Measurements from ENCODE around the gene MKNK2. TPM values are rescaled to one million over a fixed set of nuclear protein-coding genes. Genes with fewer than 3 reads are reported as not detected.

Gene MKNK2
- total and polyA plus RNA-seq, 2 of the 13 experiments (the other 11 are each of a cell fraction or from before 2014, with no cell fraction given): 44.9 to 112 TPM

DNA sequence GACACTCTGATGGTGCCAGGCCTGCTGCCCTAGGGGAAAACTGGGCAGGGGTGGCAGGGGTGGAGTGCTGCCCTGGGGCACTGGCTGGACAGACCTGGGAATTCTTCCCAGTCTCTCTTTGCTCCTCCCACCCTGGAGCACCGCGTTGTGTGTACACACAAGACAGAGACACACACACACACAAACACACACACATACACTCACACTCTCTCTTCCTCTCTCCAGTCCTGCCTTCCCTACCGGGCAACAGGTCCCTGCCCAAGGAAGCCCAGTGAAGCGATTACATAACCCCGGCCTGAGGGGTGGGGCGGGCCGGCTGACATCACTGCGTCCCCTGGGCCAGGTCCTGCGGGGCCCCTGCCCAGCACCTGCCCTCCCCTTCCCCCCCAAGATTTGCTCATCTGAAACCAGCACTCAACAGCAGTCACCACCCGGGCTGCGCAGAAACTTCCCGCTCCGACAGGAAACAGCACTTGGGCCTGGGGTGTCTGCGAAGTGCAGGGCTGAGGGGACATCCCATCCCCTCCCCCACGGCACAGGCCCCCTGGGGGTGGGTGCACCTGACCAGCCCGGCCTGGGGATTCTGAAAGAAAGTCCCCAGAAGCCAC is 1.2 kb downstream of the MKNK2 start (continued):
- no peak for TF ChIP-seq ZNF496 (CRISPR knock-in tag; IDR thresholded peaks at IDR 0.05; ENCODE audit: insufficient replicate concordance)
- TF ChIP-seq ZNF232 (CRISPR knock-in tag; IDR thresholded peaks at IDR 0.05; ENCODE audit: borderline replicate concordance): peak; percentile 37; the same call in 1 of the 2 replicates
- TF ChIP-seq ZNF816 (CRISPR knock-in tag; IDR thresholded peaks at IDR 0.05; ENCODE audit: borderline replicate concordance): no peak
- no peak for TF ChIP-seq MAFG (CRISPR knock-in tag; IDR thresholded peaks at IDR 0.05)
- TF ChIP-seq IKZF4 (CRISPR knock-in tag; IDR thresholded peaks at IDR 0.05; ENCODE audit: borderline replicate concordance, low read depth, not compliant biosample characterization): no peak
- TF ChIP-seq, protein P1, sequence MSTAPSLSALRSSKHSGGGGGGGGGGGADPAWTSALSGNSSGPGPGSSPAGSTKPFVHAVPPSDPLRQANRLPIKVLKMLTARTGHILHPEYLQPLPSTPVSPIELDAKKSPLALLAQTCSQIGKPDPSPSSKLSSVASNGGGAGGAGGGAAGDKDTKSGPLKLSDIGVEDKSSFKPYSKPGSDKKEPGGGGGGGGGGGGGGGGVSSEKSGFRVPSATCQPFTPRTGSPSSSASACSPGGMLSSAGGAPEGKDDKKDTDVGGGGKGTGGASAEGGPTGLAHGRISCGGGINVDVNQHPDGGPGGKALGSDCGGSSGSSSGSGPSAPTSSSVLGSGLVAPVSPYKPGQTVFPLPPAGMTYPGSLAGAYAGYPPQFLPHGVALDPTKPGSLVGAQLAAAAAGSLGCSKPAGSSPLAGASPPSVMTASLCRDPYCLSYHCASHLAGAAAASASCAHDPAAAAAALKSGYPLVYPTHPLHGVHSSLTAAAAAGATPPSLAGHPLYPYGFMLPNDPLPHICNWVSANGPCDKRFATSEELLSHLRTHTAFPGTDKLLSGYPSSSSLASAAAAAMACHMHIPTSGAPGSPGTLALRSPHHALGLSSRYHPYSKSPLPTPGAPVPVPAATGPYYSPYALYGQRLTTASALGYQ (CRISPR knock-in tag; IDR thresholded peaks at IDR 0.05): 0 out of 2 replicates have a peak, but pooled peaks have one; percentile 14
- TF ChIP-seq, protein P2, sequence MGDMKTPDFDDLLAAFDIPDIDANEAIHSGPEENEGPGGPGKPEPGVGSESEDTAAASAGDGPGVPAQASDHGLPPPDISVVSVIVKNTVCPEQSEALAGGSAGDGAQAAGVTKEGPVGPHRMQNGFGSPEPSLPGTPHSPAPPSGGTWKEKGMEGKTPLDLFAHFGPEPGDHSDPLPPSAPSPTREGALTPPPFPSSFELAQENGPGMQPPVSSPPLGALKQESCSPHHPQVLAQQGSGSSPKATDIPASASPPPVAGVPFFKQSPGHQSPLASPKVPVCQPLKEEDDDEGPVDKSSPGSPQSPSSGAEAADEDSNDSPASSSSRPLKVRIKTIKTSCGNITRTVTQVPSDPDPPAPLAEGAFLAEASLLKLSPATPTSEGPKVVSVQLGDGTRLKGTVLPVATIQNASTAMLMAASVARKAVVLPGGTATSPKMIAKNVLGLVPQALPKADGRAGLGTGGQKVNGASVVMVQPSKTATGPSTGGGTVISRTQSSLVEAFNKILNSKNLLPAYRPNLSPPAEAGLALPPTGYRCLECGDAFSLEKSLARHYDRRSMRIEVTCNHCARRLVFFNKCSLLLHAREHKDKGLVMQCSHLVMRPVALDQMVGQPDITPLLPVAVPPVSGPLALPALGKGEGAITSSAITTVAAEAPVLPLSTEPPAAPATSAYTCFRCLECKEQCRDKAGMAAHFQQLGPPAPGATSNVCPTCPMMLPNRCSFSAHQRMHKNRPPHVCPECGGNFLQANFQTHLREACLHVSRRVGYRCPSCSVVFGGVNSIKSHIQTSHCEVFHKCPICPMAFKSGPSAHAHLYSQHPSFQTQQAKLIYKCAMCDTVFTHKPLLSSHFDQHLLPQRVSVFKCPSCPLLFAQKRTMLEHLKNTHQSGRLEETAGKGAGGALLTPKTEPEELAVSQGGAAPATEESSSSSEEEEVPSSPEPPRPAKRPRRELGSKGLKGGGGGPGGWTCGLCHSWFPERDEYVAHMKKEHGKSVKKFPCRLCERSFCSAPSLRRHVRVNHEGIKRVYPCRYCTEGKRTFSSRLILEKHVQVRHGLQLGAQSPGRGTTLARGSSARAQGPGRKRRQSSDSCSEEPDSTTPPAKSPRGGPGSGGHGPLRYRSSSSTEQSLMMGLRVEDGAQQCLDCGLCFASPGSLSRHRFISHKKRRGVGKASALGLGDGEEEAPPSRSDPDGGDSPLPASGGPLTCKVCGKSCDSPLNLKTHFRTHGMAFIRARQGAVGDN (CRISPR knock-in tag; IDR thresholded peaks at IDR 0.05): peak; percentile 82
- TF ChIP-seq RBFOX2 (IDR thresholded peaks at IDR 0.05; ENCODE audit: low read depth, low read length): peak; percentile 38; the same call in 1 of the 2 replicates
- no peak for TF ChIP-seq ZEB1 (IDR thresholded peaks at IDR 0.05; ENCODE audit: insufficient replicate concordance, low read depth)
- TF ChIP-seq HCFC1 (IDR thresholded peaks at IDR 0.05; ENCODE audit: low read depth, low read length): no peak
- TF ChIP-seq, protein P3, sequence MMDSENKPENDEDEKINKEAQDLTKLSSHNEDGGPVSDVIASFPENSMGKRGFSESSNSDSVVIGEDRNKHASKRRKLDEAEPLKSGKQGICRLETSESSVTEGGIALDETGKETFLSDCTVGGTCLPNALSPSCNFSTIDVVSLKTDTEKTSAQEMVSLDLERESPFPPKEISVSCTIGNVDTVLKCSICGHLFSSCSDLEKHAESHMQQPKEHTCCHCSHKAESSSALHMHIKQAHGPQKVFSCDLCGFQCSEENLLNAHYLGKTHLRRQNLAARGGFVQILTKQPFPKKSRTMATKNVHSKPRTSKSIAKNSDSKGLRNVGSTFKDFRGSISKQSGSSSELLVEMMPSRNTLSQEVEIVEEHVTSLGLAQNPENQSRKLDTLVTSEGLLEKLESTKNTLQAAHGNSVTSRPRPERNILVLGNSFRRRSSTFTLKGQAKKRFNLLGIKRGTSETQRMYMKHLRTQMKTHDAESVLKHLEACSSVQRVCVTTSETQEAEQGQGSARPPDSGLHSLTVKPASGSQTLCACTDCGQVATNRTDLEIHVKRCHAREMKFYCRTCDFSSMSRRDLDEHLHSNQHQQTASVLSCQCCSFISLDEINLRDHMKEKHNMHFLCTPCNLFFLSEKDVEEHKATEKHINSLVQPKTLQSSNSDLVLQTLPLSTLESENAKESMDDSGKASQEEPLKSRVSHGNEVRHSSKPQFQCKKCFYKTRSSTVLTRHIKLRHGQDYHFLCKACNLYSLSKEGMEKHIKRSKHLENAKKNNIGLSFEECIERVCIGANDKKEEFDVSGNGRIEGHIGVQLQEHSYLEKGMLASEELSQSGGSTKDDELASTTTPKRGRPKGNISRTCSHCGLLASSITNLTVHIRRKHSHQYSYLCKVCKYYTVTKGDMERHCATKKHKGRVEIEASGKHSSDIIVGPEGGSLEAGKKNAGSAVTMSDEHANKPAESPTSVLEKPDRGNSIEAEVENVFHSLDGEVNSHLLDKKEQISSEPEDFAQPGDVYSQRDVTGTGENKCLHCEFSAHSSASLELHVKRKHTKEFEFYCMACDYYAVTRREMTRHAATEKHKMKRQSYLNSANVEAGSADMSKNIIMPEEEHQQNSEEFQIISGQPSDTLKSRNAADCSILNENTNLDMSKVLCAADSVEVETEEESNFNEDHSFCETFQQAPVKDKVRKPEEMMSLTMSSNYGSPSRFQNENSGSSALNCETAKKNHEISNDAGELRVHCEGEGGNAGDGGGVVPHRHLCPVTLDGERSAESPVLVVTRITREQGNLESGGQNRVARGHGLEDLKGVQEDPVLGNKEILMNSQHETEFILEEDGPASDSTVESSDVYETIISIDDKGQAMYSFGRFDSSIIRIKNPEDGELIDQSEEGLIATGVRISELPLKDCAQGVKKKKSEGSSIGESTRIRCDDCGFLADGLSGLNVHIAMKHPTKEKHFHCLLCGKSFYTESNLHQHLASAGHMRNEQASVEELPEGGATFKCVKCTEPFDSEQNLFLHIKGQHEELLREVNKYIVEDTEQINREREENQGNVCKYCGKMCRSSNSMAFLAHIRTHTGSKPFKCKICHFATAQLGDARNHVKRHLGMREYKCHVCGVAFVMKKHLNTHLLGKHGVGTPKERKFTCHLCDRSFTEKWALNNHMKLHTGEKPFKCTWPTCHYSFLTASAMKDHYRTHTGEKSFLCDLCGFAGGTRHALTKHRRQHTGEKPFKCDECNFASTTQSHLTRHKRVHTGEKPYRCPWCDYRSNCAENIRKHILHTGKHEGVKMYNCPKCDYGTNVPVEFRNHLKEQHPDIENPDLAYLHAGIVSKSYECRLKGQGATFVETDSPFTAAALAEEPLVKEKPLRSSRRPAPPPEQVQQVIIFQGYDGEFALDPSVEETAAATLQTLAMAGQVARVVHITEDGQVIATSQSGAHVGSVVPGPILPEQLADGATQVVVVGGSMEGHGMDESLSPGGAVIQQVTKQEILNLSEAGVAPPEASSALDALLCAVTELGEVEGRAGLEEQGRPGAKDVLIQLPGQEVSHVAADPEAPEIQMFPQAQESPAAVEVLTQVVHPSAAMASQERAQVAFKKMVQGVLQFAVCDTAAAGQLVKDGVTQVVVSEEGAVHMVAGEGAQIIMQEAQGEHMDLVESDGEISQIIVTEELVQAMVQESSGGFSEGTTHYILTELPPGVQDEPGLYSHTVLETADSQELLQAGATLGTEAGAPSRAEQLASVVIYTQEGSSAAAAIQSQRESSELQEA (CRISPR knock-in tag; IDR thresholded peaks at IDR 0.05; ENCODE audit: not compliant biosample characterization): no peak
- TF ChIP-seq ZNF709 (CRISPR knock-in tag; IDR thresholded peaks at IDR 0.05): no peak
- no peak for TF ChIP-seq ZNF224 (CRISPR knock-in tag; IDR thresholded peaks at IDR 0.05)

Data from HepG2 (cell line).